ENCODE data around the gene ZBTB11. TPM values are rescaled to one million over a fixed set of nuclear protein-coding genes. Genes with fewer than 3 reads are reported as not detected.
"Not testable (repeated sequence)": the region's sequence is repeated elsewhere in the genome, so short reads cannot be mapped to it uniquely, and the experiment has no call there.

ZBTB11 gene
- total RNA-seq, 3 donors from 2014 or later: 23.4 to 38.2 (median 25.9) TPM

- H3K36me3 ChIP-seq: peaks cover 15% of the 10 kb centered on the region
- no peak for DNase-seq (ENCODE audit: low spot score in 2 of 2)
- H3K27ac ChIP-seq: no peak overlapping the region
- H3K27me3 ChIP-seq: no peaks in the 10 kb centered on the region
- no peaks in the 10 kb centered on the region for H3K9me3 ChIP-seq
- intact Hi-C loops (cut with DNase I; ENCODE audit: low total_unique reads): no loop called here
- H3K4me3 ChIP-seq: no peak overlapping the region
- no peaks in the 10 kb centered on the region for H3K4me1 ChIP-seq
- TF ChIP-seq CTCF (IDR thresholded peaks at IDR 0.05) (no peak), POLR2A (IDR thresholded peaks at IDR 0.05) (no peak), POLR2AphosphoS5 (IDR thresholded peaks at IDR 0.05) (no peak)
These were observed 20.3 kb downstream of the ZBTB11 start for GRCh38 chr3:101656651-101657050.

GRCh38 chr3:101646726-101647125 is 30.2 kb downstream of the ZBTB11 start:
- H3K4me1 ChIP-seq: no peaks in the 10 kb centered on the region
- no peak for DNase-seq (ENCODE audit: low spot score in 2 of 2)
- intact Hi-C loops (cut with DNase I; ENCODE audit: low total_unique reads): no loop called here
- H3K9me3 ChIP-seq: no peaks in the 10 kb centered on the region
- no peaks in the 10 kb centered on the region for H3K36me3 ChIP-seq
- no peaks in the 10 kb centered on the region for H3K27me3 ChIP-seq
- TF ChIP-seq POLR2A (IDR thresholded peaks at IDR 0.05) (no peak), POLR2AphosphoS5 (IDR thresholded peaks at IDR 0.05) (no peak), CTCF (IDR thresholded peaks at IDR 0.05) (no peak)
- no peak overlapping the region for H3K27ac ChIP-seq
- no peak overlapping the region for H3K4me3 ChIP-seq

- Histone ChIP-seq H3K27ac (no peak overlapping the region), H3K4me1 (no peaks in the 10 kb centered on the region), H3K9me3 (no peaks in the 10 kb centered on the region), H3K27me3 (no peaks in the 10 kb centered on the region), H3K36me3 (no peaks in the 10 kb centered on the region), H3K4me3 (no peak overlapping the region)
- TF ChIP-seq CTCF (IDR thresholded peaks at IDR 0.05) (no peak), POLR2A (IDR thresholded peaks at IDR 0.05) (no peak), POLR2AphosphoS5 (IDR thresholded peaks at IDR 0.05) (no peak)
- intact Hi-C loops (cut with DNase I; ENCODE audit: low total_unique reads): no loop called here
- no peak for DNase-seq (ENCODE audit: low spot score in 2 of 2)
These were observed 32.9 kb downstream of the ZBTB11 start for GRCh38 chr3:101643861-101644613.

- no peaks in the 10 kb centered on the region for H3K36me3 ChIP-seq
- TF ChIP-seq POLR2AphosphoS5 (IDR thresholded peaks at IDR 0.05) (no peak), CTCF (IDR thresholded peaks at IDR 0.05) (no peak), POLR2A (IDR thresholded peaks at IDR 0.05) (no peak)
- no peaks in the 10 kb centered on the region for H3K27me3 ChIP-seq
- H3K27ac ChIP-seq: no peak overlapping the region
- no peaks in the 10 kb centered on the region for H3K4me1 ChIP-seq
- intact Hi-C loops (cut with DNase I; ENCODE audit: low total_unique reads): no loop called here
- H3K4me3 ChIP-seq: no peak overlapping the region
- H3K9me3 ChIP-seq: no peaks in the 10 kb centered on the region
- no peak for DNase-seq (ENCODE audit: low spot score in 2 of 2)
These were observed 33.7 kb downstream of the ZBTB11 start for GRCh38 chr3:101643009-101643844.

GRCh38 chr3:101642441-101642840 is 34.5 kb downstream of the ZBTB11 start:
- Histone ChIP-seq H3K27ac (no peak overlapping the region), H3K4me3 (no peak overlapping the region), H3K9me3 (no peaks in the 10 kb centered on the region), H3K4me1 (no peaks in the 10 kb centered on the region), H3K27me3 (no peaks in the 10 kb centered on the region), H3K36me3 (no peaks in the 10 kb centered on the region)
- intact Hi-C loops (cut with DNase I; ENCODE audit: low total_unique reads): no loop called here
- TF ChIP-seq POLR2A (IDR thresholded peaks at IDR 0.05) (no peak), CTCF (IDR thresholded peaks at IDR 0.05) (no peak), POLR2AphosphoS5 (IDR thresholded peaks at IDR 0.05) (no peak)
- DNase-seq (ENCODE audit: low spot score in 2 of 2): no peak

GRCh38 chr3:101641397-101642115 is 35.4 kb downstream of the ZBTB11 start:
- intact Hi-C loops (cut with DNase I; ENCODE audit: low total_unique reads); H3K27me3 ChIP-seq; H3K36me3 ChIP-seq; H3K4me1 ChIP-seq; DNase-seq (ENCODE audit: low spot score in 2 of 2); H3K9me3 ChIP-seq; H3K4me3 ChIP-seq; H3K27ac ChIP-seq: not testable (repeated sequence)
